HepG2 (cell line): ENCODE data around the gene MEIS3. TPM values are rescaled to one million over a fixed set of nuclear protein-coding genes. Genes with fewer than 3 reads are reported as not detected.

ENCODE experiments used
- ATAC-seq: fragments of 200-7000 bp; cut with Tn5 transposase; 3 replicates; pipeline ENCODE4 v1.9.1; 2020; ENCODE audit warnings: mild to moderate bottlenecking, moderate library complexity
- BruUV-seq: library from RNA; stranded (reverse); fragments of 400-500 nt; replicated peaks from 2 replicates; lab custom pipeline; 2021; lab: Mats Ljungman, UMichigan
- CTCF ChIA-PET: fragments of 300-600 bp; formaldehyde crosslinking; extraction: SDS; loops from one replicate; lab custom pipeline; 2021; ENCODE audit warnings: low total read pairs, inconsistent platforms, low intra/inter-chr PET ratio; lab: Yijun Ruan, JAX
- POLR2A ChIA-PET: fragments of 350-600 bp; sonication (Branson Sonifier 250); formaldehyde crosslinking; loops from one replicate; lab custom pipeline; 2020; ENCODE audit warnings: antibody characterized with exemption, inconsistent platforms; lab: Yijun Ruan, JAX
- DNase-seq: peaks from one replicate; pipeline ENCODE4 v3.0.0-alpha.2; 2015; ENCODE audit warnings: low spot score
- FAIRE-seq: peaks from 3 replicates; lab custom pipeline; 2011; peaks lifted over from hg19 to GRCh38; lab: Jason Lieb, UNC
- H2AFZ ChIP-seq: one replicate; pipeline ENCODE4 v1.6.1; 2011; ENCODE audit warnings: low read length, inconsistent platforms
- H3K27ac ChIP-seq: fragments of 300-600 bp; 3 replicates; pipeline ENCODE4 v1.8.0; 2011; ENCODE audit warnings: mixed run types, mild to moderate bottlenecking, mixed read lengths, low read length, inconsistent platforms; ENCODE audit not compliant: insufficient read depth; ENCODE audit errors: extremely low read length
- H3K27me3 ChIP-seq, 2 experiments: fragments of 200-600 bp in 1 of 2; 2 replicates in 1 of 2; 3 replicates in 1 of 2; pipeline versions ENCODE4 v1.6.0 to v1.8.0; 2011; ENCODE audit warnings: low read length in 2 of 2, mild to moderate bottlenecking in 2 of 2, moderate library complexity in 2 of 2, inconsistent platforms in 1 of 2; ENCODE audit not compliant: insufficient read depth in 2 of 2, control insufficient read depth in 1 of 2
- H3K36me3 ChIP-seq, 2 experiments: fragments of 200-600 bp in 1 of 2; replicated peaks in 1 of 2; 2 replicates in 1 of 2; 3 replicates in 1 of 2; pipeline versions ENCODE4 v1.5.1 to v1.8.0; 2011; ENCODE audit warnings: low read length in 2 of 2, inconsistent platforms in 1 of 2; ENCODE audit not compliant: insufficient read depth in 2 of 2, control insufficient read depth in 1 of 2
- H3K4me1 ChIP-seq: 2 replicates; pipeline ENCODE4 v1.5.1; 2012; ENCODE audit warnings: low read length, inconsistent platforms; ENCODE audit not compliant: insufficient read depth
- H3K4me2 ChIP-seq: 2 replicates; pipeline ENCODE4 v1.6.0; 2011; ENCODE audit warnings: low read depth, low read length, inconsistent platforms
- H3K4me3 ChIP-seq, 3 experiments: fragments of 200-600 bp in 1 of 3; sonication (generic), shearing (Covaris generic) in 1 of 3; replicated peaks in 1 of 3; 2 replicates each; pipeline ENCODE4 v1.5.1; 2011 to 2016; ENCODE audit warnings: low read length in 3 of 3, inconsistent platforms in 2 of 3, low read depth in 2 of 3, mild to moderate bottlenecking in 2 of 3, control low read depth in 1 of 3, mixed read lengths in 1 of 3; ENCODE audit not compliant: insufficient read depth in 1 of 3
- H3K79me2 ChIP-seq: one replicate; pipeline ENCODE4 v1.6.1; 2011; ENCODE audit warnings: low read length, inconsistent platforms; ENCODE audit not compliant: insufficient read depth
- H3K9ac ChIP-seq: 2 replicates; pipeline ENCODE4 v1.6.0; 2011; ENCODE audit warnings: mild to moderate bottlenecking, low read depth, low read length, inconsistent platforms; ENCODE audit not compliant: insufficient read depth
- H3K9me3 ChIP-seq: 2 replicates; pipeline ENCODE4 v1.5.1; 2012; ENCODE audit warnings: mild to moderate bottlenecking, low read length
- H4K20me1 ChIP-seq: 2 replicates; pipeline ENCODE4 v1.6.0; 2011; ENCODE audit warnings: inconsistent platforms, mild to moderate bottlenecking, low read length, moderate library complexity; ENCODE audit not compliant: insufficient read depth
- AGO2 ChIP-seq: fragments of 200-400 bp; formaldehyde crosslinking; optimal IDR thresholded peaks from 2 replicates; pipeline ENCODE3; 2017; ENCODE audit warnings: mild to moderate bottlenecking, low read depth, low read length, moderate library complexity
- FOXO1 ChIP-seq: sonication (generic); formaldehyde crosslinking; IDR thresholded peaks from 2 replicates; pipeline ENCODE4 v1.4.0; 2020; ENCODE audit warnings: missing genetic modification reagents
- HNRNPL ChIP-seq: fragments of 200-400 bp; formaldehyde crosslinking; IDR thresholded peaks from 2 replicates; pipeline ENCODE4 v1.6.1; 2017; ENCODE audit warnings: mild to moderate bottlenecking, low read depth, low read length
- KAT2B ChIP-seq: fragments of 150-350 bp; IDR thresholded peaks from 2 replicates; pipeline ENCODE4 v1.6.1; 2014; ENCODE audit warnings: low read depth, low read length, borderline replicate concordance
- MAFG ChIP-seq: sonication (generic); formaldehyde crosslinking; IDR thresholded peaks from 2 replicates; pipeline ENCODE4 v1.5.1; 2020; ENCODE audit warnings: mild to moderate bottlenecking, missing genetic modification reagents
- MAFK ChIP-seq, 2 experiments: IDR thresholded peaks in 1 of 2; conservative IDR thresholded peaks in 1 of 2; 2 replicates each; pipeline ENCODE4 v1.6.1; 2011; ENCODE audit warnings: improper control_type of control experiment in 2 of 2, low read length in 2 of 2
- NR1H2 ChIP-seq: sonication (generic); formaldehyde crosslinking; IDR thresholded peaks from 2 replicates; pipeline ENCODE4 v1.8.1; 2022; ENCODE audit warnings: low read depth, missing genetic modification reagents, borderline replicate concordance
- SCMH1 ChIP-seq: sonication (generic); formaldehyde crosslinking; IDR thresholded peaks from 2 replicates; pipeline ENCODE4 v1.9.0; 2021; ENCODE audit warnings: missing genetic modification reagents, mild to moderate bottlenecking, borderline replicate concordance
- SIX4 ChIP-seq: sonication (generic); formaldehyde crosslinking; IDR thresholded peaks from 2 replicates; pipeline ENCODE4 v1.4.0; 2020; ENCODE audit warnings: missing genetic modification reagents
- TCF7 ChIP-seq: sonication (generic); IDR thresholded peaks from 2 replicates; pipeline ENCODE4 v1.6.1; 2016; ENCODE audit warnings: antibody characterized with exemption, low read depth
- ZBTB21 ChIP-seq: sonication (generic); formaldehyde crosslinking; IDR thresholded peaks from 2 replicates; pipeline ENCODE4 v1.4.0; 2020; ENCODE audit warnings: missing genetic modification reagents
- ZBTB3 ChIP-seq: sonication (generic); formaldehyde crosslinking; IDR thresholded peaks from 2 replicates; pipeline ENCODE4 v1.4.0; 2020; ENCODE audit warnings: low read depth, mild to moderate bottlenecking, moderate library complexity, missing genetic modification reagents, borderline replicate concordance
- ZNF12 ChIP-seq: sonication (generic); formaldehyde crosslinking; IDR thresholded peaks from 2 replicates; pipeline ENCODE4 v1.5.0; 2020; ENCODE audit warnings: missing genetic modification reagents
- ZNF136 ChIP-seq: sonication (generic); formaldehyde crosslinking; IDR thresholded peaks from 2 replicates; pipeline ENCODE4 v1.8.1; 2022; ENCODE audit warnings: low read depth, mild to moderate bottlenecking, moderate library complexity, missing genetic modification reagents
- ZNF274 ChIP-seq: sonication (generic); formaldehyde crosslinking; IDR thresholded peaks from 2 replicates; pipeline ENCODE4 v1.5.1; 2020; ENCODE audit warnings: mild to moderate bottlenecking, missing genetic modification reagents
- ZNF337 ChIP-seq: sonication (generic); formaldehyde crosslinking; IDR thresholded peaks from 2 replicates; pipeline ENCODE4 v1.5.1; 2020; ENCODE audit warnings: missing genetic modification reagents, low read depth, mild to moderate bottlenecking, borderline replicate concordance
- ZNF549 ChIP-seq: sonication (generic); formaldehyde crosslinking; IDR thresholded peaks from 2 replicates; pipeline ENCODE4 v1.5.0; 2020; ENCODE audit warnings: missing genetic modification reagents
- WGBS: methylation state at CpG from one replicate; pipeline ENCODE4 v1.1.6; 2017; ENCODE audit warnings: low lambda C conversion rate; 5-methylcytosine and 5-hydroxymethylcytosine counted together
- in situ Hi-C: cut with HindIII; loops from 2 replicates; pipeline ENCODE4 v1.10.0; 2017; ENCODE audit warnings: low pct_unique_long_range_greater_than_20kb; ENCODE audit not compliant: extremely low pct_ligation_motif_present
- intact Hi-C: fragments of 100-400 bp; cut with micrococcal nuclease; formaldehyde crosslinking; loops from one replicate; pipeline ENCODE4 v1.10.0; 2022; ENCODE audit not compliant: unreplicated experiment
- polyA plus RNA-seq, 8 experiments: library from polyadenylated mRNA; depleted of rRNA in 3 of 8; stranded (reverse) in 7 of 8; unstranded in 1 of 8; fragments of >200 nt; fragmentation: Illumina TruSeq in 4 of 8; extraction: Trizol in 4 of 8; gene quantifications; 2 replicates each; pipeline versions ENCODE4 v1.2.1 to v1.2.3, GENCODE V29; 2011 to 2016; ENCODE audit warnings: low read depth in 4 of 8, missing spikeins in 1 of 8, mixed read lengths in 1 of 8; ENCODE audit not compliant: insufficient read depth in 1 of 8
- total RNA-seq, 5 experiments: library from RNA; depleted of rRNA; stranded (reverse); fragments of >200 nt; fragmentation: Illumina TruSeq; extraction: Trizol; gene quantifications; 2 replicates each; pipeline ENCODE4 v1.2.3, GENCODE V29; 2016; ENCODE audit warnings: low read depth in 1 of 5
- TF ChIP-seq, protein P1 (sequence below): IDR thresholded peaks from 2 replicates; pipeline ENCODE4 v1.6.1; 2016; ENCODE audit warnings: missing genetic modification reagents, missing compliant biosample characterization
- TF ChIP-seq, protein P2 (sequence below): sonication (generic); formaldehyde crosslinking; IDR thresholded peaks from 2 replicates; pipeline ENCODE4 v1.5.1; 2020; ENCODE audit warnings: mild to moderate bottlenecking, missing genetic modification reagents, borderline replicate concordance

MEIS3 gene
- total and polyA plus RNA-seq, 2 of the 13 experiments (the other 11 are each of a cell fraction or from before 2014, with no cell fraction given), result 0.09 to 0.70 TPM

DNA sequence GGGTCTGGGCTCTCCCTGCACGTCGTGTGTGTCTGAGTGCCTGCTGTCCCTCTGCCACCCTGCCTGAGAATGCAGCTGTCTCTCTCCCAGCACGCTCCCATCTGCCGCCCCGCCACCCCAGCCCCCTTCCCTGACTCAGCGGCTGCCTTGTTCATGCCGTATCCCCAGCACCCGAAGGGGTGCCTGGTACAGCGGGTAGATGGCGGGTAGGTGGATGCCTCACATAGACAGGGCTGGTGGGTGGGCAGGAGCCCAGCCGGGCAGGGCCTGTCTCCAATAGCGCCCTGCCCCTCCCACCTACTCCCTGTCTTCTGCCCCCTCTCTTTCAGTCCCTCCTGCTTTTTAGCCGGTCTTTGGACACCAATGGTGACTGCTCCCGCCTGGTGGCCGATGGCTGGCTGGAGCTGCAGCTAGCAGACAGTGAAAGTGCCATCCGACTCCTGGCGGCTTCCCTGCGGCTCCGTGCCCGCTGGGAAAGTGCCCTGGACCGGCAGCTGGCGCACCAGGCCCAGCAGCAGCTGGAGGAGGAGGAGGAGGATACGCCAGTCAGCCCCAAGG is 39.9 kb downstream of the MEIS3 start:
- H3K9ac ChIP-seq, result no peak overlapping the region
- no peaks in the 10 kb centered on the region for H3K79me2 ChIP-seq
- no peak for FAIRE-seq
- no peaks in the 10 kb centered on the region for H3K27me3 ChIP-seq
- ChIA-PET CTCF (no interaction called here), POLR2A (no interaction called here)
- H3K4me3 ChIP-seq, result no peak overlapping the region
- ATAC-seq, result no peak
- TF ChIP-seq MAFG (no peak), ZNF274 (CRISPR knock-in tag) (0 out of 2 replicates have a peak, but pooled peaks have one; percentile 32), ZNF337 (CRISPR knock-in tag) (no peak), HNRNPL (0 out of 2 replicates have a peak, but pooled peaks have one; percentile 26), AGO2 (peak; percentile 25)
- TF ChIP-seq, protein P1, sequence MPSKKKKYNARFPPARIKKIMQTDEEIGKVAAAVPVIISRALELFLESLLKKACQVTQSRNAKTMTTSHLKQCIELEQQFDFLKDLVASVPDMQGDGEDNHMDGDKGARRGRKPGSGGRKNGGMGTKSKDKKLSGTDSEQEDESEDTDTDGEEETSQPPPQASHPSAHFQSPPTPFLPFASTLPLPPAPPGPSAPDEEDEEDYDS (CRISPR knock-in tag), result no peak
- TF ChIP-seq, all 625 proteins: peak for 3
- no peaks in the 10 kb centered on the region for H3K9me3 ChIP-seq
- no TSS peak for BruUV-seq
- DNase-seq, result no peak
- H2AFZ ChIP-seq, result no peak overlapping the region
- WGBS, result 95% methylated on average over 15 of the region's 23 CpGs
- intact Hi-C loops (no loop called here), in situ Hi-C loops (no loop called here)
- H3K36me3 ChIP-seq, result peaks cover 36 to 58% of the 10 kb centered on the region in 2 experiments
- no peak overlapping the region for H3K27ac ChIP-seq
- H3K4me1 ChIP-seq, result no peaks in the 10 kb centered on the region
- no peak overlapping the region for H3K4me2 ChIP-seq
- 0 out of 2 replicates have a peak, but pooled peaks cover 3% of the 10 kb centered on the region for H4K20me1 ChIP-seq

GRCh38 chr19:47378246-47378645 is 41.1 kb downstream of the MEIS3 start:
- Histone ChIP-seq H3K79me2 (no peaks in the 10 kb centered on the region), H3K27me3 (no peaks in the 10 kb centered on the region), H3K4me3 (no peak overlapping the region), H3K27ac (no peak overlapping the region), H4K20me1 (0 out of 2 replicates have a peak, but pooled peaks cover 3% of the 10 kb centered on the region), H3K9ac (no peak overlapping the region), H2AFZ (no peak overlapping the region), H3K36me3 (peaks cover 45 to 68% of the 10 kb centered on the region in 2 experiments), H3K9me3 (no peaks in the 10 kb centered on the region), H3K4me1 (no peaks in the 10 kb centered on the region), H3K4me2 (no peak overlapping the region)
- intact Hi-C loops, result no loop called here
- POLR2A ChIA-PET, result no interaction called here
- no TSS peak for BruUV-seq
- CTCF ChIA-PET, result no interaction called here
- in situ Hi-C loops, result no loop called here
- ATAC-seq, result no peak
- 97% methylated on average over 11 of the region's 11 CpGs for WGBS
- DNase-seq, result no peak
- FAIRE-seq, result no peak
- no peak for TF ChIP-seq ZNF12
- TF ChIP-seq ZNF549 (CRISPR knock-in tag), result no peak
- no peak for TF ChIP-seq KAT2B
- no peak for TF ChIP-seq NR1H2 (CRISPR knock-in tag)
- no peak for TF ChIP-seq SIX4 (CRISPR knock-in tag)
- TF ChIP-seq ZNF136, result no peak
- TF ChIP-seq ZBTB21 (CRISPR knock-in tag), result no peak
- no peak for TF ChIP-seq ZBTB3 (CRISPR knock-in tag)
- no peak for TF ChIP-seq TCF7
- TF ChIP-seq SCMH1 (CRISPR knock-in tag), result no peak
- no peak for TF ChIP-seq MAFK (conservative IDR thresholded peaks at IDR 0.05 in 1 of 2, IDR thresholded peaks at IDR 0.05 in 1 of 2; ENCODE audit: low read length in 2 of 2)
- no peak for TF ChIP-seq FOXO1 (CRISPR knock-in tag)
- TF ChIP-seq, protein P2, sequence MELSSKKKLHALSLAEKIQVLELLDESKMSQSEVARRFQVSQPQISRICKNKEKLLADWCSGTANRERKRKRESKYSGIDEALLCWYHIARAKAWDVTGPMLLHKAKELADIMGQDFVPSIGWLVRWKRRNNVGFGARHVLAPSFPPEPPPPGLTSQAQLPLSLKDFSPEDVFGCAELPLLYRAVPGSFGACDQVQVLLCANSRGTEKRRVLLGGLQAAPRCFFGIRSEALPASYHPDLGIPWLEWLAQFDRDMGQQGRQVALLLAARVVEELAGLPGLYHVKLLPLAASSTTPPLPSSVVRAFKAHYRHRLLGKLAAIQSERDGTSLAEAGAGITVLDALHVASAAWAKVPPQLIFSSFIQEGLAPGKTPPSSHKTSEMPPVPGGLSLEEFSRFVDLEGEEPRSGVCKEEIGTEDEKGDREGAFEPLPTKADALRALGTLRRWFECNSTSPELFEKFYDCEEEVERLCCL (CRISPR knock-in tag), result no peak
